Measurements from ENCODE around the gene MOAP1.
"Not testable (repeated sequence)": the region's sequence is repeated elsewhere in the genome, so short reads cannot be mapped to it uniquely, and the experiment has no call there.

Gene MOAP1, protein sequence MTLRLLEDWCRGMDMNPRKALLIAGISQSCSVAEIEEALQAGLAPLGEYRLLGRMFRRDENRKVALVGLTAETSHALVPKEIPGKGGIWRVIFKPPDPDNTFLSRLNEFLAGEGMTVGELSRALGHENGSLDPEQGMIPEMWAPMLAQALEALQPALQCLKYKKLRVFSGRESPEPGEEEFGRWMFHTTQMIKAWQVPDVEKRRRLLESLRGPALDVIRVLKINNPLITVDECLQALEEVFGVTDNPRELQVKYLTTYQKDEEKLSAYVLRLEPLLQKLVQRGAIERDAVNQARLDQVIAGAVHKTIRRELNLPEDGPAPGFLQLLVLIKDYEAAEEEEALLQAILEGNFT

DNA sequence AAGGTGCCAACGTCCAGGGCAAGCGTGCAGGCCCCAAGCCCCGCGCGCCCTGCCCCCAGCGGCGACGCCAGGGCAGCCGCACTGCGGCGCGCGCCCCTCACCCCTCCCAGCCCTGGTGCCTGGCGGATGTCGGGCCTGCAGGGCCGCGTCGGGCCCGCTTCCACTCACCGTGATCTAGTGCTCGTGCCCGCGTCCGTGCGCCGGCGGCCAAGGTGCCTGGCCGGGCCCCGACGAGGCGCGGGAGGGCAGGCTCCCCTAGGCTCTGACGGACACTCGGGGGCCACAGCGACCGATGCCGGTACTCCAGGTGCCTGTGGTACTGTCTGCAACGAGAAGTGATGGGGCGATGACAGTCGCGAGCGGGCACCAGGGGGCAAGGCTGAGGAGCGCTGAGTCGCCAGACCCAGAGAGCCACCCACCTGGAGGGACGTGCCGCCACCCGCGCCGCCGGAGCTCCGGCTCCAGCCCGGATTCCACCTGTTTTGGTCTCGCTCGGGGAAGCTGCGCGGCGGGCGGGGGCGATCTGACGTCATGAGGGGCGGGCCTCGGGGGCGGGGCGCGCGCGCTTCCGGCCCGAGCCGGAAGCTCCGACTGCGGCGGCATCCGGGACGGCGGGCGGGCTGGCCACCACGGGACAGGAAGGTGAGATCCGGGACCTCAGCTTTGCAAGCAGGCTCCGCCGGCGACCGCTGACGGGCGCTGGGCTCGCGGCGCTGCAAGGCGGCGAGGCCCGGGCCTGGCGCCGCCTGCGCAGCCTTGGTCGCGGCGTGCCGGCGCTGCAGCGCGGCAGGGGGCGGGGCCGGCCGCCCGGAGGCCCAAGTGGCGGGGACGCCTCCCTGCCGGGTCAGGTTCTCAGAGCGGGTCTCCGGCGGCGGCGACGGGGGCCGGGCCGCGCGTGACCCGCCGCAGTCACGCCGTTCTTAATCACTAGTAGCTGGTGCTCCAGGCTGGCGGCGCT, at the start of gene MOAP1, which contains the start of gene LYSET:
Gene MOAP1 (minus strand): TSS at position 507 of the 958 bp plus-strand sequence. CDS start 655 bp downstream, outside the sequence.
Gene LYSET (plus strand): TSS at position 927 of the 958 bp plus-strand sequence. CDS start 89 bp downstream, outside the sequence.
- Histone ChIP-seq H3K9ac (ENCODE audit: low read length) (peak within 1 kb of the TSS; percentile 92), H3K27me3 (ENCODE audit: control insufficient read depth in 1 of 2, insufficient read depth in 2 of 2, low read length in 2 of 2) (no peaks in the 10 kb centered on the region), H3K27ac (ENCODE audit: low read depth, low read length) (peak within 1 kb of the TSS; percentile 97), H3K36me3 (ENCODE audit: insufficient read depth, low read length) (peaks cover 28% of the 10 kb centered on the region), H3K4me1 (ENCODE audit: insufficient read depth, low read length) (peaks cover 21% of the 10 kb centered on the region), H3K4me3 (ENCODE audit: low read depth in 1 of 2, low read length in 2 of 2) (peak within 1 kb of the TSS; percentile 94 to 98), H3K9me3 (ENCODE audit: low read length) (no peaks in the 10 kb centered on the region)

DNA sequence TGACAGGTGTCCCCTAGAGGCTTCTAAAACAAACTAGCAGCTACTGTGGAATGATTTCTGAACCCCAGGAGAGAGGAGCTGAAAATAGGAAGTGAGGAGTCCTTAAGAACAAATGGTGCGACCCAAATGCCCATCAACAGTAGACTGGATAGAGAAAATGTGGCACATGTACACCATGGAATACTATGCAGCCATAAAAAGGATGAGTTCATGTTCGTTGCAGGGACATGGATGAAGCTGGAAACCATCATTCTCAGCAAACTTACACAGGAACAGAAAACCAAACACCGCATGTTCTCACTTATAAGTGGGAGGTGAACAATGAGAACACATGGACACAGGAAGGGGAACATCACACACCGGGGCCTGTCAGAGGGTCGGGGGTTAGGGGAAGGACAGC, 48.4 kb upstream of the MOAP1 start:
- not testable (repeated sequence) for H3K9me3 ChIP-seq (ENCODE audit: low read length); H3K4me3 ChIP-seq (ENCODE audit: low read depth in 1 of 2, low read length in 2 of 2); H3K27me3 ChIP-seq (ENCODE audit: control insufficient read depth in 1 of 2, insufficient read depth in 2 of 2, low read length in 2 of 2); H3K9ac ChIP-seq (ENCODE audit: low read length); H3K4me1 ChIP-seq (ENCODE audit: insufficient read depth, low read length); H3K27ac ChIP-seq (ENCODE audit: low read depth, low read length); H3K36me3 ChIP-seq (ENCODE audit: insufficient read depth, low read length)

DNA sequence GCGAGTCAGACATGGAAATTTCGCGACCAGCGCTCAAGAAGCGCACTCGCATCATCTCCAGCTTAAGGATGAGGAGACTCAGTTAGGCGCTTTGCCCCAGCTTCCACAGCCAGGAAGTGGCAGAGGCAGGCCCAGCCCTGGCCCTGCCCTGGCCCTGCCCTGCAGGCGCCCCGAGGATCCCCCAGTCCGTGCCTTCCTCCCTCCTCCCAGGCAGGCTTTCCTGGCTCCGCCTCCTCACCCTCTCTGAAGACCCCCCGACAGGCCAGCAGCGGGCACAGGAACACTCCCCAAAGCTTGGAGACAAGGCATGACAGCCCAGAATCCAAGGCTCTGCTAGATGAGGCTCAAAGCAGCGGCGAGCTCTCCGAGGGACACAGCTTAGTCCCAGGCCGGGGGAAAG, 47.5 kb upstream of the MOAP1 start:
- Histone ChIP-seq H3K4me1 (ENCODE audit: insufficient read depth, low read length) (no peaks in the 10 kb centered on the region), H3K27me3 (ENCODE audit: control insufficient read depth in 1 of 2, insufficient read depth in 2 of 2, low read length in 2 of 2) (no peaks in the 10 kb centered on the region), H3K9me3 (ENCODE audit: low read length) (no peaks in the 10 kb centered on the region), H3K9ac (ENCODE audit: low read length) (no peak overlapping the region), H3K4me3 (ENCODE audit: low read depth in 1 of 2, low read length in 2 of 2) (no peak overlapping the region), H3K36me3 (ENCODE audit: insufficient read depth, low read length) (peaks cover 19% of the 10 kb centered on the region), H3K27ac (ENCODE audit: low read depth, low read length) (no peak overlapping the region)

DNA sequence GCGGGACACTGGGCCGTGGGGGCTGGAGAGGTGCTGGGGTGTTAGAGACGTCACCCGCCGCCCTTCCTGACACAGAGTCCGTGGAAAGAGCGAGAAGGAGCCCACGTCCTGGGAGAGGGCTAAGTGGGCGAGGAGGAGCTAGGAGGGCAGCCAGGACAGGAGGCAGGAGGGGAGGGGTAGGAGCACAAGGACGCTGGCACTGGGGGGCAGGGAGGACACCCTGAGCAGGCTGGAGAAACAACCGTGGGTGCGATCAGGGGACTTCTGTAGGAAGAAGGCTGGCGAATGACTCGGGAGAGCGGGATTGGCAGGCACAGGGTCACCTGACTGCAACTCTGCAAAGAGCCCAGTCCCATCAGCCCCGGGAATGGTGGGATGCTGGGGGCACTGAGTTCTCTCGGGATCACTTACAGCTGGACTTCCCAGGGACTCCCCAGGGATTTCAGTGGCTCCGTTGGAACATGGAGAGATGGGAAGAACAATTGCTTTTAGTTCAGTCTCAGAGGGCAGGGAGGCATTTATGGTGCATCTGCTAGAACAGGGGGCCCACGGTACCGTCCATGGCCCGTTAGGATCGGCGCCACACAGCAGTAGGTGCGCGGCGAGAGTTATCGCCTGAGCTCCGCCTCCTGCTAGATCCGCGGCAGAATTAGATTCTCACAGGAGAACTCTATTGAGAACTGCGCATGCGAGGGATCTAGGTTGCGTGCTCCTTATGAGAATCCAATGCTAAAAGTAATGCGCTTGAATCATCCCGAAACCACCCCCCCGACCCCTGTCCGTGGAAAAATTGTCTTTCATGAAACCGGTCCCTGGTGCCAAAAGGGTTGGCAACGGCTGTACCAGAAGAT, 46.7 kb upstream of the MOAP1 start:
- peak overlapping the region; percentile 32 to 58 for H3K4me3 ChIP-seq (ENCODE audit: low read depth in 1 of 2, low read length in 2 of 2)
- no peaks in the 10 kb centered on the region for H3K9me3 ChIP-seq (ENCODE audit: low read length)
- no peaks in the 10 kb centered on the region for H3K4me1 ChIP-seq (ENCODE audit: insufficient read depth, low read length)
- H3K27ac ChIP-seq (ENCODE audit: low read depth, low read length) = no peak overlapping the region
- peaks cover 22% of the 10 kb centered on the region for H3K36me3 ChIP-seq (ENCODE audit: insufficient read depth, low read length)
- no peak overlapping the region for H3K9ac ChIP-seq (ENCODE audit: low read length)
- H3K27me3 ChIP-seq (ENCODE audit: control insufficient read depth in 1 of 2, insufficient read depth in 2 of 2, low read length in 2 of 2) = no peaks in the 10 kb centered on the region

DNA sequence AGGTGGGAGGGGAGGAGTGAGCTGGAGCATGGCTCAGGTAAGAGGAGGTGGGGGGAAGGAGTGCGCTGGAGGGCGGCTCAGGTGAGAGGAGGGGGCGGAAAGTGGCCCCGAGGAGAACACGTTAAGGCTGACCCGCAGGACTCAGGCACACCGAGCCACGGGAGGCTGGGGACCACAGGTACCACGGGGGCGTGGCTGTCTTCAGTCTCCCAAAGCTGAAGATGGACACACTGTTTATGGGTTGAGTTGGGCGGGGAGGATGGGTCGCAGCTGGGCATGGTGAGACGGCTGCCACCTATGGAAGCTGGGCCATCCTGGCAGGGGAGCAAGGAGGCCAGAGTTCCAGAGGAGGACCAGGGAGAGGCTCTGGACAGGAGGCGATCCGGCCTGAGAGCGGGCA, 45.8 kb upstream of the MOAP1 start:
- H3K9ac ChIP-seq (ENCODE audit: low read length) = no peak overlapping the region
- no peak overlapping the region for H3K4me3 ChIP-seq (ENCODE audit: low read depth in 1 of 2, low read length in 2 of 2)
- H3K27me3 ChIP-seq (ENCODE audit: control insufficient read depth in 1 of 2, insufficient read depth in 2 of 2, low read length in 2 of 2) = no peaks in the 10 kb centered on the region
- peaks cover 30% of the 10 kb centered on the region for H3K36me3 ChIP-seq (ENCODE audit: insufficient read depth, low read length)
- no peaks in the 10 kb centered on the region for H3K9me3 ChIP-seq (ENCODE audit: low read length)
- no peak overlapping the region for H3K27ac ChIP-seq (ENCODE audit: low read depth, low read length)
- H3K4me1 ChIP-seq (ENCODE audit: insufficient read depth, low read length) = no peaks in the 10 kb centered on the region

DNA sequence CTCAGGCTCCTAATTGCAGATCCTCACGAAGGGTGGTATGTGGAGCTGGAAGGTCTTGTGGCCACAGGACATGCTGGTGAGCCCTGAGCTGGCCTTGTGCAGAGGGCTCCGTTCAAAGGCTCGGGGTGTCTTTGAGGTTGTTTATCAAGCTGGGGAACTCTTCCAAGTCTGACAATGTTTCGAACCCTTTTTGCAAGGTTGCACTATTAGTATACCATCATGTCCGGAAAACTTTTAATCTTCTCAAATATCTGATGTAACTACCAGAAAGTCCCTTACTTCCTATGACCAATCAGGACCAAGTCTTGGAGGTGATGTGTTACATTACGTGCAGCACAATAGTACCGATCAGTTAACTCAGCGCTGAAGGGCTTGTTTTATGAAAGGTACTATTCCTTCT, 43.9 kb upstream of the MOAP1 start:
- H3K27me3 ChIP-seq (ENCODE audit: control insufficient read depth in 1 of 2, insufficient read depth in 2 of 2, low read length in 2 of 2) = no peaks in the 10 kb centered on the region
- H3K9ac ChIP-seq (ENCODE audit: low read length) = no peak overlapping the region
- H3K36me3 ChIP-seq (ENCODE audit: insufficient read depth, low read length) = peaks cover 41% of the 10 kb centered on the region
- no peak overlapping the region for H3K4me3 ChIP-seq (ENCODE audit: low read depth in 1 of 2, low read length in 2 of 2)
- no peak overlapping the region for H3K27ac ChIP-seq (ENCODE audit: low read depth, low read length)
- no peaks in the 10 kb centered on the region for H3K4me1 ChIP-seq (ENCODE audit: insufficient read depth, low read length)
- H3K9me3 ChIP-seq (ENCODE audit: low read length) = no peaks in the 10 kb centered on the region

DNA sequence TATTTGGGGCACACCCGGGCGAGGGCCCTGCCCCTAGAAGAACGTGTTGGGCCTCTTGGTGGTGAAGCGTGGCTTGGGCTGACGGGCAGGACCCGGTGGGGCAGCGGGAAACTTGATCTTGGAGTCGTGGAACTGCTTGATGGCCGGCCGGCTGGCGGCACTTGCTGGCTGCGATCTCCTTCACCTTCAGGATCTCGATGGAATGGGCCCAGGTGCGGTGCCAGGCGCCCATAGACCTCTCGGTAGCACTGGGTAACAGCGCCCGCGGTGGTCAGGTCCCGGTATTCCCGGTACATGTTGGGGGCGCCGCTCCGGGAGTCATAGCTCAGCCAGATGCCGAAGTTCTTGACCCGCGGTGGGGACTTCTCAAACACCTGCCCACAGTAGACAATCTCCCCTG, 38.9 kb upstream of the MOAP1 start:
- no peak overlapping the region for H3K9ac ChIP-seq (ENCODE audit: low read length)
- no peak overlapping the region for H3K27ac ChIP-seq (ENCODE audit: low read depth, low read length)
- no peaks in the 10 kb centered on the region for H3K4me1 ChIP-seq (ENCODE audit: insufficient read depth, low read length)
- H3K4me3 ChIP-seq (ENCODE audit: low read depth in 1 of 2, low read length in 2 of 2) = no peak overlapping the region
- H3K9me3 ChIP-seq (ENCODE audit: low read length) = no peaks in the 10 kb centered on the region
- H3K36me3 ChIP-seq (ENCODE audit: insufficient read depth, low read length) = peaks cover 56% of the 10 kb centered on the region
- no peaks in the 10 kb centered on the region for H3K27me3 ChIP-seq (ENCODE audit: control insufficient read depth in 1 of 2, insufficient read depth in 2 of 2, low read length in 2 of 2)

DNA sequence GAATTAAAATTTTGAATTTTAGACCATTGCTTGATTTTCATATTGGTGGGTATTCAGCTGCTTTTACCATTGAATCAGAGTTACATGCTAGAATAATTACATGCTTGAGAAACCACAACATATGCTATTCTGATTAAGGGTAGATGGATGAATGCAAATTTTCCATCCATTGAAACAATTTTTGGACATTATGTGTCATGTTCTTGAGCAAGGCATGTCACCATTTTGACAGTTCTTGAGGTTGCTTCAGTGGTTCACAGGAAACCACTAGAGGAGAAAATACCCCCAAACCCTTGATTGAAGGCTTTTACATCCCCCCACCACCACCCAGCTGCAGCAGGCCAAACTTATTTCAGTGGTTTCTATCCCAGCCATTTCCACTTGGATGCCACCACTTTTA, 35.8 kb upstream of the MOAP1 start:
- Histone ChIP-seq H3K9ac (ENCODE audit: low read length) (no peak overlapping the region), H3K4me3 (ENCODE audit: low read depth in 1 of 2, low read length in 2 of 2) (no peak overlapping the region), H3K4me1 (ENCODE audit: insufficient read depth, low read length) (no peaks in the 10 kb centered on the region), H3K27ac (ENCODE audit: low read depth, low read length) (no peak overlapping the region), H3K36me3 (ENCODE audit: insufficient read depth, low read length) (peaks cover 46% of the 10 kb centered on the region), H3K9me3 (ENCODE audit: low read length) (no peaks in the 10 kb centered on the region), H3K27me3 (ENCODE audit: control insufficient read depth in 1 of 2, insufficient read depth in 2 of 2, low read length in 2 of 2) (no peaks in the 10 kb centered on the region)

DNA sequence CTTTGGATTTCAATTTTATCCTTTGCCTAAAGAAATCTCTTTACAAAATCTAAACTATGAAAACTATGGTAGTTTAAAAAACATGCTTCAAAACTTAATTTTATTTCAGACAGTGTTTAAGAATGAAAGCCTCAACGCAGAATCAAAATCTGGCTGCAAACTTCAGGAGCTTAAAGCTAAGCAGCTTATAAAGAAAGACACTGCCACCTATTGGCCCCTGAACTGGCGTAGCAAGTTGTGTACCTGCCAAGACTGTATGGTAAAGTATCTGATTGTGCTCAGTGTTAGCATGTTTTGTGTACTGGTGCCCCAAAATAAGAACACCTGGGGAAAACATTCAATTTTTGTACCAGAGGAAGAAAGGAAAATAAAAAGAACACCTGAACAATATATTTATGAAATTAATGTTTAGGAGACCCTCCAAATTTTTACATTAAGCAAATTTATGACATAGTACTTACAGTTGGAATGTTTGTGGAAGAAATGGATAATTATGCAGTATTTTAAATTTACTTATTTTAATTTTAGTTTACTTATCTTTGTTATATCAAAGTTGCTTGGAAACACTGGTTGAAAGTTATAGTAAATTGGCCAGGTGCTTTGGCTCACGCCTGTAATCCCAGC, 34.5 kb upstream of the MOAP1 start:
- Histone ChIP-seq H3K36me3 (ENCODE audit: insufficient read depth, low read length) (peaks cover 53% of the 10 kb centered on the region), H3K9ac (ENCODE audit: low read length) (no peak overlapping the region), H3K27me3 (ENCODE audit: control insufficient read depth in 1 of 2, insufficient read depth in 2 of 2, low read length in 2 of 2) (no peaks in the 10 kb centered on the region), H3K9me3 (ENCODE audit: low read length) (no peaks in the 10 kb centered on the region), H3K27ac (ENCODE audit: low read depth, low read length) (no peak overlapping the region), H3K4me3 (ENCODE audit: low read depth in 1 of 2, low read length in 2 of 2) (no peak overlapping the region), H3K4me1 (ENCODE audit: insufficient read depth, low read length) (no peaks in the 10 kb centered on the region)

DNA sequence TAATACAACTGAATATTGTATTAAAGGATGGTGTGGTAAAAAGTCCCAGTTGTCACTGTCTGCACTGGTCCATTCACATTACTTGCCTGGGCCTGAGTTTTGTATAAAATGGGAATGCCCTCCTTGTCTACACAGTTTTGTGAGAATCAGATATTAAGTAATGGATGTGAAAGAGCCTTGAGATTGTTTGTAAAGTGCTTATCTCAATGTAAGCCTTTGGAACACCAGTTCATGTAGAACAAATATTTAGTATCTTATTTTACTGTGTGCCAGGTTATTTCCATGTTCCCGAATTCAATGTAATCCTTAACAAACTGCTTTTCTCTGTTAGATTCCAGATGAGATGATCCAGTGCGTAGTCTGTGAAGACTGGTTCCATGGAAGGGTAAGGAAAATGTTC, 29.9 kb upstream of the MOAP1 start:
- Histone ChIP-seq H3K4me1 (ENCODE audit: insufficient read depth, low read length) (peaks cover 1% of the 10 kb centered on the region), H3K9me3 (ENCODE audit: low read length) (no peaks in the 10 kb centered on the region), H3K9ac (ENCODE audit: low read length) (no peak overlapping the region), H3K27ac (ENCODE audit: low read depth, low read length) (no peak overlapping the region), H3K36me3 (ENCODE audit: insufficient read depth, low read length) (peaks cover 46% of the 10 kb centered on the region), H3K27me3 (ENCODE audit: control insufficient read depth in 1 of 2, insufficient read depth in 2 of 2, low read length in 2 of 2) (no peaks in the 10 kb centered on the region), H3K4me3 (ENCODE audit: low read depth in 1 of 2, low read length in 2 of 2) (no peak overlapping the region)

Data from muscle layer of colon (tissue), 2 donors.